ENCODE data around the gene FLII.
"Not testable (repeated sequence)": the region's sequence is repeated elsewhere in the genome, so short reads cannot be mapped to it uniquely, and the experiment has no call there.

Gene FLII

GRCh38 chr17:18224053-18224386, 34.5 kb downstream of the FLII start:
- DNase-seq (ENCODE audit: low spot score), result no peak

- no peak for DNase-seq (ENCODE audit: low spot score)
These were observed 39.7 kb downstream of the FLII start for GRCh38 chr17:18218756-18219415.

GRCh38 chr17:18217412-18218015, 41.0 kb downstream of the FLII start:
- DNase-seq (ENCODE audit: low spot score), result no peak

- DNase-seq (ENCODE audit: low spot score), result not testable (repeated sequence)
These were observed 41.6 kb downstream of the FLII start for GRCh38 chr17:18216906-18217305.

GRCh38 chr17:18213666-18214270, 44.8 kb downstream of the FLII start:
- DNase-seq (ENCODE audit: low spot score), result no peak

GRCh38 chr17:18208092-18208491, 50.4 kb downstream of the FLII start:
- DNase-seq (ENCODE audit: low spot score), result no peak

- DNase-seq (ENCODE audit: low spot score), result no peak
These were observed 51.6 kb downstream of the FLII start for GRCh38 chr17:18206962-18207361.

GRCh38 chr17:18205861-18206260, 52.7 kb downstream of the FLII start:
- DNase-seq (ENCODE audit: low spot score), result no peak

- DNase-seq (ENCODE audit: low spot score), result no peak
These were observed 55.2 kb downstream of the FLII start for GRCh38 chr17:18203308-18203707.

GRCh38 chr17:18201108-18201507, 57.4 kb downstream of the FLII start:
- no peak for DNase-seq (ENCODE audit: low spot score)

GRCh38 chr17:18198530-18198929, 60.0 kb downstream of the FLII start:
- DNase-seq (ENCODE audit: low spot score), result no peak

- DNase-seq (ENCODE audit: low spot score), result no peak
These were observed 60.9 kb downstream of the FLII start for GRCh38 chr17:18197535-18198194.

GRCh38 chr17:18195246-18195645, 63.3 kb downstream of the FLII start:
- DNase-seq (ENCODE audit: low spot score), result no peak

All from putamen (tissue), 1 donor.